Fibroblast of villous mesenchyme (primary cell): ENCODE data around the gene C6orf62. TPM values are rescaled to one million over a fixed set of nuclear protein-coding genes. Genes with fewer than 3 reads are reported as not detected.
"Not testable (repeated sequence)": the region's sequence is repeated elsewhere in the genome, so short reads cannot be mapped to it uniquely, and the experiment has no call there.

Experiments used
- DNase-seq: peaks from one replicate; pipeline ENCODE4 v3.0.0-alpha.2; 2010; ENCODE audit warnings: low read depth
- H3K4me3 ChIP-seq: 2 replicates; pipeline ENCODE4 v1.5.1; 2011; ENCODE audit warnings: low read depth, mild to moderate bottlenecking, low read length
- total RNA-seq: library from RNA; depleted of rRNA; stranded (reverse); fragments of >200 nt; gene quantifications from 2 replicates; pipeline ENCODE4 v1.2.3, GENCODE V29; 2012
- TF ChIP-seq, protein P1 (sequence below): IDR thresholded peaks from 2 replicates; pipeline ENCODE4 v1.5.1; 2012; ENCODE audit warnings: low read depth, mild to moderate bottlenecking, low read length; ENCODE audit not compliant: insufficient read depth

C6orf62 gene
- total RNA-seq: 148 and 187 TPM in 2 replicates

DNA sequence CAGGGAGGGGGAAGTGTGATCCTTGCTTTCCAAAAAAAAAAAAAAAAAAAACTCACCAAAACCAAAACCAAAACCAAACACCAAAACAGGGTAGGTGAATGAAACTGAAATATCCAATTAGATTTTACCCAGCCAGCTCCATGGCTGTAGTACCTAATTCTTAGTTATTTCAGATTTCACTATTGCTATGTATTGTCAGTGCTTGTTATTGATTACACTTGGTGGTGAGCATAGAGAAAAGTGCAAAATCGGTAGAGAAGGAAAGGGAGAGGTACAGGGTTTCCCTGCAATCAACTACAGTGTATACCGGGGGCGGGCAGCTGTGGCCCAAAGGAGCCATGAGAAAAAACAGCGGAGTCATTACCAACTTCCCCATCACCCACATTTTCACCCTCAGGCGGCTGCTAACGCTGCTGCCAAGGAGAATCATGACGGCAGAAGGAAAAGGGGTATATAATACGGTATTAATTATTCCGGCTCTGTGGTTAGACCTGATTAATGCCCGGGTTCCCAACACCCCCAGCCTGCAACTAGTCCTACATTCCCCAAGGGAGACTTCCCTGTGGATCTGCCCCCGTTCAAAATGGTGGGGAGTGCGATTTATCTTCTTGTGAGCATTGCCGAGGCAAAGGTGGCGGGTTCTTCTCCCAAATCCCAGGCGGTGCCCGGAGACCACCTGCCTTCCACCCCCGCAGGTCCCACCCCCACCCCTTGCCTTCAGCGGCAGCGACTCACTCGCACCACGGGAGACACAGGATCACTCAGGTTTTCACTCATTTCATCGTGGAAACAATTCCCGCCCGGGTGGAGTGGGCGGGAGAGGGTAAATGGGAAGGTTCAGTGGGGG is at the start of gene C6orf62:
Gene C6orf62, minus strand, starts transcription at position 30 of the 847 bp plus-strand sequence. CDS start 486 bp downstream, outside the sequence.
- peak; percentile 34 for DNase-seq
- H3K4me3 ChIP-seq: peak within 1 kb of the TSS; percentile 93
- TF ChIP-seq, protein P1, sequence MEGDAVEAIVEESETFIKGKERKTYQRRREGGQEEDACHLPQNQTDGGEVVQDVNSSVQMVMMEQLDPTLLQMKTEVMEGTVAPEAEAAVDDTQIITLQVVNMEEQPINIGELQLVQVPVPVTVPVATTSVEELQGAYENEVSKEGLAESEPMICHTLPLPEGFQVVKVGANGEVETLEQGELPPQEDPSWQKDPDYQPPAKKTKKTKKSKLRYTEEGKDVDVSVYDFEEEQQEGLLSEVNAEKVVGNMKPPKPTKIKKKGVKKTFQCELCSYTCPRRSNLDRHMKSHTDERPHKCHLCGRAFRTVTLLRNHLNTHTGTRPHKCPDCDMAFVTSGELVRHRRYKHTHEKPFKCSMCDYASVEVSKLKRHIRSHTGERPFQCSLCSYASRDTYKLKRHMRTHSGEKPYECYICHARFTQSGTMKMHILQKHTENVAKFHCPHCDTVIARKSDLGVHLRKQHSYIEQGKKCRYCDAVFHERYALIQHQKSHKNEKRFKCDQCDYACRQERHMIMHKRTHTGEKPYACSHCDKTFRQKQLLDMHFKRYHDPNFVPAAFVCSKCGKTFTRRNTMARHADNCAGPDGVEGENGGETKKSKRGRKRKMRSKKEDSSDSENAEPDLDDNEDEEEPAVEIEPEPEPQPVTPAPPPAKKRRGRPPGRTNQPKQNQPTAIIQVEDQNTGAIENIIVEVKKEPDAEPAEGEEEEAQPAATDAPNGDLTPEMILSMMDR: no peak

DNA sequence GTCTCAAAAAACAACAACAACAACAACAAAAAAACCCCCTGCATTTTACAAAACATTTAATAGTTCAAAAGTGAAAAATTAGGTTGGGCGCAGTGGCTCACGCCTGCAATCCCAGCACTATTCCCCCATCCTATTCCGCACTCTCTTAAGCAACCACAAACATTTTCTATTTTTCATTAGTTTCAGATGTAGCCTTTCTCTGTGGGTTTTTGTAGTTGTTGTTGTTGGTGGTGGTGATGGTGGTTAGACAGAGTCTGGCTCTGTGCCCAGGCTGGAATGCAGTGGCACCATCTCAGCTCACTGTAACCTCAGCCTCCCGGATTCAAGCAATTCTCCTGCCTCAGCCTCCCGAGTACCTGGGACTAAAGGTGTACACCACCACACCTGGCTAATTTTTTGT is 49.4 kb upstream of the C6orf62 start:
- TF ChIP-seq, protein P1: no peak
- DNase-seq: no peak
- H3K4me3 ChIP-seq: no peak overlapping the region

- TF ChIP-seq, protein P1: peak; percentile 41
- peak; percentile 48 for DNase-seq
- H3K4me3 ChIP-seq: no peak overlapping the region
Measured at GRCh38 chr6:24766680-24767462, 47.9 kb upstream of the C6orf62 start.

GRCh38 chr6:24765968-24766367 is 47.0 kb upstream of the C6orf62 start:
- not testable (repeated sequence) for DNase-seq, H3K4me3 ChIP-seq

DNA sequence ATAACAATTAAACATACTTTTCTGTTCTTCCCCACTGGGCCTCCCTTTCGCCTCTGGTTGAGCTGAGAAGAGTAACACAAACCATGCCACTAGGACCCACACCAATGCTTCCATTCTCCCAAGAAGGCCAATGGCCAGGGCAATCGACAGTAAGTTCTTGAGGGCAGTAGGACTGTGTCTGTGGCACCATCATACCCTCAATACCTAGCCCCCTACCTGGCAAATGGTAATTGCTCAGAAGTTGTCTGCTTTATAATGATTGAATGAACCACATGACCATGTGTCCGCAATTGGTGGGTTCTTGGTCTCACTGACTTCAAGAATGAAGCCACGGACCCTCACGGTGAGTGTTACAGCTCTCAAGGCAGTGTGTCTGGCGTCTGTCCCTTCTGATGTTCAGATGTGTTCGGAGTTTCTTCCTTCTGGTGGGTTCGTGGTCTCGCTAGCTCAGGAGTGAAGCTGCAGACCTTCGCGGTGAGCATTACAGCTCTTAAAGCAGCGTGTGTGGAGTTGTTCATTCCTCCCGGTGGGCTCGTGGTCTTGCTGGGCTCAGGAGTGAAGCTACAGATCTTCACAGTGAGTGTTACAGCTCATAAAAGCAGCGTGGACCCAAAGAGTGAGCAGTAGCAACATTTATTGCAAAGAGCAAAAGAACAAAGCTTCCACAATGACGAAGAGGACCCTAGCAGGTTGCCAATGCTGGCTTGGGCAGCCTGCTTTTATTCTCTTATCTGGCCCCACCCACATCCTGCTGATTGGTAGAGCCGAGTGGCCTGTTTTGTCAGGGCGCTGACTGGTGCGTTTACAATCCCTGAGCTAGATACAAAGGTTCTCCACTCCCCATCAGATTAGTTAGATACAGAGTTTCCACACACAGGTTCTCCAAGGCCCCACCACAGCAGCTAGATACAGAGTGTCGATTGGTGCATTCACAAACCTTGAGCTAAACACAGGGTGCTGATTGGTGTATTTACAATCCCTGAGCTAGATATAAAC is 46.2 kb upstream of the C6orf62 start:
- H3K4me3 ChIP-seq, DNase-seq: not testable (repeated sequence)

DNA sequence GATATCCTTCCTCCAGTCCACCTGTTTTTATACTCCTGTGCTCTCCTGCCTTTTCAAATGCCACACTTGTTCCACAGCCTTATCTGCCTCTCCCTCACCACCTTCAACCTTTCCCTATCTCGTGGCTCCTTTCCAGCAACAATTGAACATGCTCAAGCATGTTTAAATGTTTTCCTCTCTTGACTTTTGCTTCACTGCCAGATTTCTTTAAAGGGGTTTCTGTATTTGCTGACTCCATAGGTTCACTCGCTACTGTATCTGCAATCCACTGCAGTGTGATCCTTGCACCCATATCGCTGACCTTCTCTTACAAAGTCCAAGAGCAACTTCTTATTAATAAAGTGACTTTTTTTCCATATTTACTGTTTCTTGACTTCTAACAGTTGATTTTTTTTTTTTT is 44.6 kb upstream of the C6orf62 start:
- TF ChIP-seq, protein P1: no peak
- no peak overlapping the region for H3K4me3 ChIP-seq
- no peak for DNase-seq

GRCh38 chr6:24761851-24762250 is 42.9 kb upstream of the C6orf62 start:
- H3K4me3 ChIP-seq: no peak overlapping the region
- TF ChIP-seq, protein P1: no peak
- no peak for DNase-seq
